H1 (cell line): ENCODE data around the gene TSPAN9. TPM values are rescaled to one million over a fixed set of nuclear protein-coding genes. Genes with fewer than 3 reads are reported as not detected.

Source experiments
- CTCF ChIA-PET: fragments of 300-600 bp; sonication (Branson Sonifier 250); formaldehyde crosslinking; loops from one replicate; lab custom pipeline; 2021; ENCODE audit not compliant: partially characterized antibody; lab: Charles Lee
- POLR2A ChIA-PET: fragments of 300-600 bp; sonication (Branson Sonifier 250); formaldehyde crosslinking; loops from one replicate; lab custom pipeline; 2021; ENCODE audit warnings: inconsistent platforms; ENCODE audit not compliant: partially characterized antibody; lab: Charles Lee
- DNase-seq, 2 experiments: peaks; one replicate each; pipeline versions ENCODE4 v3.0.0 to v3.0.0-alpha.2; 2010 to 2022; ENCODE audit warnings: low spot score in 2 of 2, low read depth in 1 of 2, mixed read lengths in 1 of 2
- FAIRE-seq: peaks from 2 replicates; lab custom pipeline; 2011; peaks lifted over from hg19 to GRCh38; lab: Jason Lieb, UNC
- H2AFZ ChIP-seq: 2 replicates; pipeline ENCODE4 v1.8.1; 2012; ENCODE audit warnings: low read length, inconsistent platforms
- H2AK5ac ChIP-seq: 2 replicates; pipeline ENCODE4 v1.6.1; 2013; ENCODE audit warnings: low read depth, low read length
- H2BK120ac ChIP-seq: replicated peaks from 2 replicates; pipeline ENCODE3; 2013; ENCODE audit warnings: low read depth, low read length, inconsistent platforms
- H2BK12ac ChIP-seq: 2 replicates; pipeline ENCODE4 v1.6.1; 2013; ENCODE audit warnings: low read depth, low read length
- H2BK15ac ChIP-seq: 2 replicates; pipeline ENCODE4 v1.6.1; 2013; ENCODE audit warnings: low read length
- H2BK20ac ChIP-seq: 2 replicates; pipeline ENCODE4 v1.6.1; 2013; ENCODE audit warnings: low read length
- H2BK5ac ChIP-seq: 2 replicates; pipeline ENCODE4 v1.6.1; 2013; ENCODE audit warnings: low read depth, low read length
- H3K14ac ChIP-seq: 2 replicates; pipeline ENCODE4 v1.6.1; 2013; ENCODE audit warnings: inconsistent platforms; ENCODE audit not compliant: insufficient read length
- H3K18ac ChIP-seq: 2 replicates; pipeline ENCODE4 v1.6.1; 2013; ENCODE audit warnings: low read length; ENCODE audit errors: extremely low read depth
- H3K23ac ChIP-seq: 2 replicates; pipeline ENCODE4 v1.6.1; 2013; ENCODE audit warnings: inconsistent platforms; ENCODE audit not compliant: insufficient read length
- H3K23me2 ChIP-seq: 2 replicates; pipeline ENCODE4 v1.6.1; 2013; ENCODE audit warnings: low read depth, low read length
- H3K27ac ChIP-seq: 2 replicates; pipeline ENCODE4 v1.6.1; 2011; ENCODE audit warnings: low read depth, low read length, inconsistent platforms
- H3K27me3 ChIP-seq, 4 experiments: replicated peaks in 1 of 4; 1 replicate in 1 of 4; 2 replicates in 3 of 4; pipeline versions ENCODE4 v1.6.1 to v1.8.1; 2011 to 2013; ENCODE audit warnings: low read length in 3 of 4, mild to moderate bottlenecking in 3 of 4, inconsistent platforms in 2 of 4, mixed read lengths in 2 of 4, moderate library complexity in 1 of 4; ENCODE audit not compliant: control insufficient read depth in 3 of 4, insufficient read depth in 3 of 4; ENCODE audit errors: extremely low read depth in 1 of 4
- H3K36me3 ChIP-seq, 4 experiments: 2 replicates each; pipeline versions ENCODE4 v1.6.1 to v1.8.1; 2011 to 2013; ENCODE audit warnings: mild to moderate bottlenecking in 4 of 4, low read length in 3 of 4, moderate library complexity in 2 of 4, control low read depth in 1 of 4, inconsistent platforms in 1 of 4; ENCODE audit not compliant: insufficient read depth in 4 of 4, control insufficient read depth in 2 of 4
- H3K4ac ChIP-seq: replicated peaks from 2 replicates; pipeline ENCODE3; 2013; ENCODE audit warnings: low read length, low read depth, mixed read lengths, inconsistent platforms; ENCODE audit not compliant: insufficient read length
- H3K4me1 ChIP-seq, 4 experiments: replicated peaks in 1 of 4; 1 replicate in 1 of 4; 2 replicates in 3 of 4; pipeline versions ENCODE4 v1.6.1 to v1.8.1; 2011 to 2013; ENCODE audit warnings: low read length in 3 of 4, inconsistent platforms in 2 of 4, mixed read lengths in 1 of 4; ENCODE audit not compliant: insufficient read depth in 4 of 4, control insufficient read depth in 3 of 4
- H3K4me2 ChIP-seq, 2 experiments: 2 replicates each; pipeline versions ENCODE4 v1.6.1 to v1.8.1; 2011 to 2013; ENCODE audit warnings: low read depth in 2 of 2, low read length in 2 of 2, control low read depth in 1 of 2, inconsistent platforms in 1 of 2, mild to moderate bottlenecking in 1 of 2; ENCODE audit not compliant: insufficient read depth in 1 of 2
- H3K4me3 ChIP-seq, 4 experiments: fragments of 200-600, 300-600 bp in 1 of 4; sonication (generic), shearing (Covaris generic), sonication (Bioruptor Twin) in 1 of 4; 2 replicates each; pipeline versions ENCODE4 v1.5.1 to v1.8.1; 2011 to 2016; ENCODE audit warnings: low read length in 4 of 4, low read depth in 3 of 4, control low read depth in 2 of 4, inconsistent platforms in 2 of 4, mild to moderate bottlenecking in 2 of 4, mixed read lengths in 1 of 4, moderate library complexity in 1 of 4; ENCODE audit not compliant: insufficient read depth in 2 of 4; ENCODE audit errors: extremely low read depth in 1 of 4
- H3K56ac ChIP-seq: replicated peaks from 2 replicates; pipeline ENCODE3; 2013; ENCODE audit warnings: low read depth, mild to moderate bottlenecking, mixed read lengths, low read length, inconsistent platforms; ENCODE audit not compliant: insufficient read length
- H3K79me1 ChIP-seq: 2 replicates; pipeline ENCODE4 v1.6.1; 2013; ENCODE audit warnings: low read depth, low read length, control low read depth
- H3K79me2 ChIP-seq, 2 experiments: 2 replicates each; pipeline versions ENCODE4 v1.6.1 to v1.8.1; 2012 to 2013; ENCODE audit warnings: low read length in 2 of 2, mild to moderate bottlenecking in 2 of 2, inconsistent platforms in 1 of 2; ENCODE audit not compliant: insufficient read depth in 2 of 2, control insufficient read depth in 1 of 2
- H3K9ac ChIP-seq, 4 experiments: replicated peaks in 1 of 4; 1 replicate in 1 of 4; 2 replicates in 3 of 4; pipeline versions ENCODE4 v1.6.1 to v1.8.1; 2011 to 2013; ENCODE audit warnings: low read depth in 3 of 4, low read length in 3 of 4, control low read depth in 2 of 4, mild to moderate bottlenecking in 2 of 4, moderate library complexity in 2 of 4, inconsistent platforms in 1 of 4; ENCODE audit errors: extremely low read depth in 1 of 4
- H3K9me3 ChIP-seq, 2 experiments: 2 replicates each; pipeline versions ENCODE4 v1.6.1 to v1.8.1; 2012 to 2013; ENCODE audit warnings: mild to moderate bottlenecking in 2 of 2, moderate library complexity in 2 of 2, control low read depth in 1 of 2, inconsistent platforms in 1 of 2, low read depth in 1 of 2, low read length in 1 of 2, mixed read lengths in 1 of 2; ENCODE audit not compliant: insufficient read depth in 2 of 2
- H4K20me1 ChIP-seq, 2 experiments: replicated peaks in 1 of 2; 2 replicates each; pipeline versions ENCODE3 to v1.8.1; 2011 to 2013; ENCODE audit warnings: inconsistent platforms in 2 of 2, low read length in 2 of 2, mild to moderate bottlenecking in 1 of 2; ENCODE audit not compliant: insufficient read depth in 2 of 2, control insufficient read depth in 1 of 2
- H4K5ac ChIP-seq: 2 replicates; pipeline ENCODE4 v1.6.1; 2013; ENCODE audit warnings: low read length, low read depth, mixed read lengths, inconsistent platforms; ENCODE audit not compliant: insufficient read length
- H4K8ac ChIP-seq: 2 replicates; pipeline ENCODE4 v1.8.0; 2013; ENCODE audit warnings: mild to moderate bottlenecking, moderate library complexity, low read length, inconsistent platforms; ENCODE audit not compliant: insufficient read depth; ENCODE audit errors: extremely low read depth
- H4K91ac ChIP-seq: replicated peaks from 2 replicates; pipeline ENCODE3; 2013; ENCODE audit warnings: low read length, mixed read lengths, inconsistent platforms; ENCODE audit not compliant: insufficient read length
- BCL11A ChIP-seq, 2 experiments: IDR thresholded peaks; one replicate each; pipeline ENCODE4 v1.6.1; 2011; ENCODE audit warnings: low read depth in 2 of 2, low read length in 2 of 2, mild to moderate bottlenecking in 2 of 2
- WGBS, 2 experiments: shearing (Covaris generic) in 1 of 2; methylation state at CpG; one replicate each; pipeline versions ENCODE4 v1.1.6 to v1.1.7; 2013 to 2015; ENCODE audit warnings: low lambda C conversion rate in 2 of 2, mixed read lengths in 2 of 2, inconsistent platforms in 1 of 2, low coverage in 1 of 2, missing lambda C conversion rate in 1 of 2; ENCODE audit not compliant: insufficient replicate concordance in 2 of 2, insufficient coverage in 1 of 2, insufficient read length in 1 of 2; ENCODE audit errors: extremely low coverage in 1 of 2, missing lambda C conversion rate in 1 of 2; 5-methylcytosine and 5-hydroxymethylcytosine counted together
- polyA plus RNA-seq, 7 experiments: library from polyadenylated mRNA; depleted of rRNA in 3 of 7; stranded (reverse) in 5 of 7; unstranded in 2 of 7; fragments of >200 nt in 5 of 7; fragments of 200-250 nt in 2 of 7; gene quantifications; 1 replicate in 5 of 7; 2 replicates in 1 of 7; 4 replicates in 1 of 7; pipeline versions ENCODE4 v1.2.1 to v1.2.3, GENCODE V29; 2011 to 2013; ENCODE audit warnings: missing spikeins in 2 of 7, mixed read lengths in 2 of 7
- total RNA-seq: library from RNA; stranded (reverse); fragmentation: NEBNext Ultra II Directional; extraction: Animal tissue kit (Norgen Biotek cat#: 25700); gene quantifications from 2 replicates; pipeline ENCODE4 v1.2.1, GENCODE V29; 2021

The TSPAN9 gene
- total and polyA plus RNA-seq, 2 of the 8 experiments (the other 6 are each of a cell fraction or from before 2014, with no cell fraction given): 11.5 to 29.1 TPM

GRCh38 chr12:3035171-3035570, 42.0 kb upstream of the TSPAN9 start:
- Histone ChIP-seq H3K23me2 (no peaks in the 10 kb centered on the region), H2AK5ac (no peak overlapping the region), H3K79me2 (no peaks in the 10 kb centered on the region), H2BK20ac (no peak overlapping the region), H3K79me1 (peaks cover 4% of the 10 kb centered on the region), H3K4me3 (no peak overlapping the region), H2AFZ (no peak overlapping the region), H3K9me3 (no peaks in the 10 kb centered on the region), H4K91ac (no peak overlapping the region), H3K27me3 (no peaks in the 10 kb centered on the region), H2BK15ac (no peak overlapping the region), H4K5ac (no peak overlapping the region), H3K36me3 (peaks cover 11 to 30% (median 21%) of the 10 kb centered on the region in 4 experiments), H3K18ac (no peak overlapping the region), H4K20me1 (peaks cover 2 to 16% of the 10 kb centered on the region in 2 experiments), H2BK5ac (no peak overlapping the region), H3K56ac (no peak overlapping the region), H3K27ac (no peak overlapping the region), H3K23ac (no peak overlapping the region), H3K4ac (no peak overlapping the region), H4K8ac (no peak overlapping the region), H2BK120ac (no peak overlapping the region), H3K9ac (no peak overlapping the region), H2BK12ac (no peak overlapping the region), H3K14ac (no peak overlapping the region), H3K4me2 (no peak overlapping the region), H3K4me1 (no peaks in the 10 kb centered on the region; a peak in 3 of 7 replicates)
- FAIRE-seq: no peak
- ChIA-PET CTCF (interaction anchor here (0.6 to 4.3 kb wide), 21 partner anchors 11 to 400 kb away, joined by 3 to 30 read pairs (median 5); partner anchors contain the start of genes FOXM1, RHNO1 and TEX52), POLR2A (interaction anchor here (1.9 kb wide), 1 partner anchor 72 kb away, joined by 7 read pairs; no protein-coding TSS in a partner anchor)
- TF ChIP-seq BCL11A (IDR thresholded peaks at IDR 0.05; ENCODE audit: low read depth in 2 of 2, low read length in 2 of 2): no peak
- DNase-seq: no peak
- WGBS, 2 experiments: 88% methylated on average over 5 of the region's 5 CpGs; no CpG with 5 or more reads in 1 of the 2 experiments
